Calu3 (cell line): ENCODE measurements around the gene NARS2. TPM values are rescaled to one million over a fixed set of nuclear protein-coding genes. Genes with fewer than 3 reads are reported as not detected.
"Not testable (repeated sequence)": the region's sequence is repeated elsewhere in the genome, so short reads cannot be mapped to it uniquely, and the experiment has no call there.

Experiments
- BruUV-seq: library from RNA; stranded (reverse); fragments of 400-500 nt; replicated peaks from 2 replicates; lab custom pipeline; 2021; lab: Mats Ljungman, UMichigan
- CTCF ChIA-PET: fragments of 300-600 bp; sonication (Branson Sonifier 250); formaldehyde crosslinking; loops from one replicate; lab custom pipeline; 2022; ENCODE audit warnings: antibody characterized with exemption; lab: Charles Lee
- DNase-seq: peaks from one replicate; pipeline ENCODE4 v3.0.0; 2022
- H3K27ac Mint-ChIP-seq: one replicate; pipeline ENCODE4 v1.8.0; 2022; ENCODE audit warnings: mixed read lengths; ENCODE audit not compliant: unreplicated experiment
- H3K27me3 Mint-ChIP-seq: one replicate; pipeline ENCODE4 v1.8.0; 2022; ENCODE audit warnings: mixed read lengths; ENCODE audit not compliant: unreplicated experiment
- H3K36me3 Mint-ChIP-seq: one replicate; pipeline ENCODE4 v1.8.0; 2022; ENCODE audit warnings: mild to moderate bottlenecking, moderate library complexity, mixed read lengths; ENCODE audit not compliant: insufficient read depth, unreplicated experiment
- H3K4me1 Mint-ChIP-seq: one replicate; pipeline ENCODE4 v1.8.0; 2022; ENCODE audit warnings: mild to moderate bottlenecking, low read depth, mixed read lengths; ENCODE audit not compliant: unreplicated experiment
- H3K4me3 Mint-ChIP-seq: one replicate; pipeline ENCODE4 v1.8.0; 2022; ENCODE audit warnings: mild to moderate bottlenecking, low read depth, moderate library complexity, mixed read lengths; ENCODE audit not compliant: unreplicated experiment
- H3K9me3 Mint-ChIP-seq: one replicate; pipeline ENCODE4 v1.8.0; 2022; ENCODE audit warnings: low read depth, mixed read lengths; ENCODE audit not compliant: unreplicated experiment
- intact Hi-C: fragments of 100-400 bp; cut with micrococcal nuclease; formaldehyde crosslinking; loops from one replicate; pipeline ENCODE4 v1.10.0; 2022; ENCODE audit not compliant: unreplicated experiment
- total RNA-seq: library from RNA; stranded (reverse); gene quantifications from 2 replicates; pipeline ENCODE4 v1.2.3, GENCODE V29; 2022
- TF ChIP-seq, protein P1 (sequence below): fragments of 200-600 bp; IDR thresholded peaks from one replicate; pipeline ENCODE4 v1.8.0; 2022; ENCODE audit warnings: antibody characterized with exemption; ENCODE audit not compliant: unreplicated experiment

NARS2 gene
- total RNA-seq, 1 experiment from 2014 or later: 17.8 TPM

- no peak overlapping the region for H3K27ac Mint-ChIP-seq
- intact Hi-C loops: no loop called here
- H3K27me3 Mint-ChIP-seq: peaks cover 10% of the 10 kb centered on the region
- CTCF ChIA-PET: no interaction called here
- H3K9me3 Mint-ChIP-seq: no peaks in the 10 kb centered on the region
- DNase-seq: no peak
- no peak overlapping the region for H3K4me3 Mint-ChIP-seq
- BruUV-seq: no TSS peak
- H3K4me1 Mint-ChIP-seq: no peaks in the 10 kb centered on the region
- TF ChIP-seq, protein P1, sequence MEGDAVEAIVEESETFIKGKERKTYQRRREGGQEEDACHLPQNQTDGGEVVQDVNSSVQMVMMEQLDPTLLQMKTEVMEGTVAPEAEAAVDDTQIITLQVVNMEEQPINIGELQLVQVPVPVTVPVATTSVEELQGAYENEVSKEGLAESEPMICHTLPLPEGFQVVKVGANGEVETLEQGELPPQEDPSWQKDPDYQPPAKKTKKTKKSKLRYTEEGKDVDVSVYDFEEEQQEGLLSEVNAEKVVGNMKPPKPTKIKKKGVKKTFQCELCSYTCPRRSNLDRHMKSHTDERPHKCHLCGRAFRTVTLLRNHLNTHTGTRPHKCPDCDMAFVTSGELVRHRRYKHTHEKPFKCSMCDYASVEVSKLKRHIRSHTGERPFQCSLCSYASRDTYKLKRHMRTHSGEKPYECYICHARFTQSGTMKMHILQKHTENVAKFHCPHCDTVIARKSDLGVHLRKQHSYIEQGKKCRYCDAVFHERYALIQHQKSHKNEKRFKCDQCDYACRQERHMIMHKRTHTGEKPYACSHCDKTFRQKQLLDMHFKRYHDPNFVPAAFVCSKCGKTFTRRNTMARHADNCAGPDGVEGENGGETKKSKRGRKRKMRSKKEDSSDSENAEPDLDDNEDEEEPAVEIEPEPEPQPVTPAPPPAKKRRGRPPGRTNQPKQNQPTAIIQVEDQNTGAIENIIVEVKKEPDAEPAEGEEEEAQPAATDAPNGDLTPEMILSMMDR: no peak
- H3K36me3 Mint-ChIP-seq: no peaks in the 10 kb centered on the region
These were observed 32.0 kb upstream of the NARS2 start for GRCh38 chr11:78606667-78607066.

- no peak for DNase-seq
These were observed 30.6 kb upstream of the NARS2 start for GRCh38 chr11:78605296-78605695.

DNA sequence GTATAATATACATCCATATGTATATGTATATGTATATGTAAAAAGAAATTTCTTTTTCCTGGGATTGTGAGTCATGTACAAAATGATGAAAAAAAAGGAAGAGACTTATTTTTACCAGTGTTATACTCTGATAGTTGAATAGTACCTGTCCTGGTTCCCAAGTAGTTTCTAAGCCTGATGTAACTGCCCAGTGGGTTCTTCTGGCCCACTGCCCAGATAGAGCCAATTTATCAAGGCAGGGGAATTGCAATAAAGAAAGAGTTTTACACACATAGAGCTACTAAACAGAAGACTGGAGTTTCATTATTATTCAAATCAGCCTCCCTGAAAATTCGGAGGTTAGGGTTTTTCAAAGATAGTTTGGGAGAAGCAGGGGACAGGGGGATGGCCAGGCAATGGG is 29.1 kb upstream of the NARS2 start:
- H3K27me3 Mint-ChIP-seq: peaks cover 39% of the 10 kb centered on the region
- BruUV-seq: no TSS peak
- CTCF ChIA-PET: no interaction called here
- no peak overlapping the region for H3K4me3 Mint-ChIP-seq
- TF ChIP-seq, protein P1: no peak
- no peaks in the 10 kb centered on the region for H3K4me1 Mint-ChIP-seq
- H3K9me3 Mint-ChIP-seq: no peaks in the 10 kb centered on the region
- intact Hi-C loops: no loop called here
- DNase-seq: no peak
- no peak overlapping the region for H3K27ac Mint-ChIP-seq
- no peaks in the 10 kb centered on the region for H3K36me3 Mint-ChIP-seq

More at GRCh38 chr11:78605296-78605695, 30.6 kb upstream of the NARS2 start:
- Mint-ChIP-seq H3K27me3 (peaks cover 24% of the 10 kb centered on the region), H3K4me1 (no peaks in the 10 kb centered on the region), H3K4me3 (no peak overlapping the region), H3K36me3 (no peaks in the 10 kb centered on the region), H3K9me3 (no peaks in the 10 kb centered on the region), H3K27ac (no peak overlapping the region)
- intact Hi-C loops: no loop called here
- TF ChIP-seq, protein P1: no peak
- CTCF ChIA-PET: no interaction called here
- BruUV-seq: no TSS peak

DNA sequence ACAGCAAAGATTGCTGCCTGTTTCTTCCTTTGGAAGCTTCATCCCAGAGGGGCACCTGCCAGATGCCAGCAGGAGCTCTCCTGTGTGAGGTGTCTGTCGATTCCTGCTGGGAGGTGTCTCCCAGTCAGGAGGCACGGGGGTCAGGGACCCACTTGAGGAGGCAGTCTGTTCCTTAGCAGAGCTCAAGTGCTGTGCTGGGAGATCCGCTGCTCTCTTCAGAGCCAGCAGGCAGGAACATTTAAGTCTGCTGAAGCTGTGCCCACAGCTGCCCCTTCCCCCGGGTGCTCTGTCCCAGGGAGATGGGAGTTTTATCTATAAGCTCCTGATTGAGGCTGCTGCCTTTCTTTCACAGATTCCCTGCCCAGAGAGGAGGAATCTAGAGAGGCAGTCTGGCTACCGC is 28.1 kb upstream of the NARS2 start:
- BruUV-seq, intact Hi-C loops, H3K4me3 Mint-ChIP-seq, H3K4me1 Mint-ChIP-seq, H3K27ac Mint-ChIP-seq, DNase-seq, H3K9me3 Mint-ChIP-seq, CTCF ChIA-PET, H3K36me3 Mint-ChIP-seq: not testable (repeated sequence)
- H3K27me3 Mint-ChIP-seq: peaks cover 40% of the 10 kb centered on the region

- H3K27ac Mint-ChIP-seq, DNase-seq, intact Hi-C loops, BruUV-seq, H3K36me3 Mint-ChIP-seq, H3K9me3 Mint-ChIP-seq, H3K4me1 Mint-ChIP-seq, H3K4me3 Mint-ChIP-seq, CTCF ChIA-PET: not testable (repeated sequence)
- H3K27me3 Mint-ChIP-seq: peaks cover 43% of the 10 kb centered on the region
These were observed 26.4 kb upstream of the NARS2 start for GRCh38 chr11:78601066-78601465.

DNA sequence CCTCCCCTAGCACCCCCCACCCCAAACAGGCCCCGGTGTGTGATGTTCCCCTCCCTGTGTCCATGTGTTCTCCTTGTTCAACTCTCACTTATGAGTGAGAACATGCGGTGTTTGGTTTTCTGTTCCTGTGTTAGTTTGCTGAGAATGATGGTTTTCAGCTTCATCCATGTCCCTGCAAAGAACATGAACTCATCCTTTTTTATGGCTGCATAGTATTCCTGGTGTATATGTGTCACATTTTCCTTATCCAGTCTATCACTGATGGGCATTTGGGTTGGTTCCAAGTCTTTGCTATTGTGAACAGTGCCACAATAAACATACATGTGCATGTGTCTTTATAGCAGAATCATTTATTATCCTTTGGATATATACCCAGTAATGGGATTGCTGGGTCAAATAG is 22.9 kb upstream of the NARS2 start:
- H3K4me3 Mint-ChIP-seq, DNase-seq, H3K27ac Mint-ChIP-seq, BruUV-seq, H3K9me3 Mint-ChIP-seq, CTCF ChIA-PET, intact Hi-C loops, H3K4me1 Mint-ChIP-seq, H3K36me3 Mint-ChIP-seq: not testable (repeated sequence)
- H3K27me3 Mint-ChIP-seq: peaks cover 71% of the 10 kb centered on the region
